Mesenchymal stem cell (in vitro differentiated cells and primary cell): ENCODE measurements around the gene C2orf72.

Source experiments
- DNase-seq: peaks from one replicate; pipeline ENCODE4 v3.0.0-alpha.2; 2013
- H2AFZ ChIP-seq: one replicate; pipeline ENCODE4 v1.6.1; 2013; ENCODE audit warnings: low read depth, mild to moderate bottlenecking, control low read depth, inconsistent platforms, low read length, moderate library complexity
- H2AK5ac ChIP-seq: 2 replicates; pipeline ENCODE4 v1.6.1; 2013; ENCODE audit warnings: low read length, moderate library complexity, mild to moderate bottlenecking, inconsistent platforms; ENCODE audit not compliant: severe bottlenecking
- H2BK120ac ChIP-seq: one replicate; pipeline ENCODE4 v1.6.1; 2013; ENCODE audit warnings: low read depth, mild to moderate bottlenecking, inconsistent platforms, low read length, moderate library complexity
- H2BK12ac ChIP-seq, 2 experiments: one replicate each; pipeline ENCODE4 v1.6.1; 2013; ENCODE audit warnings: inconsistent platforms in 2 of 2, low read length in 2 of 2, mild to moderate bottlenecking in 2 of 2, moderate library complexity in 2 of 2, control low read depth in 1 of 2
- H2BK15ac ChIP-seq: one replicate; pipeline ENCODE4 v1.6.1; 2013; ENCODE audit warnings: mild to moderate bottlenecking, low read depth, inconsistent platforms; ENCODE audit not compliant: poor library complexity, severe bottlenecking
- H2BK5ac ChIP-seq: 2 replicates; pipeline ENCODE4 v1.6.1; 2013; ENCODE audit warnings: low read depth, mild to moderate bottlenecking, low read length, control low read depth, inconsistent platforms; ENCODE audit not compliant: poor library complexity, severe bottlenecking
- H3K14ac ChIP-seq, 2 experiments: one replicate each; pipeline ENCODE4 v1.6.1; 2013; ENCODE audit warnings: inconsistent platforms in 2 of 2, low read length in 2 of 2, control low read depth in 1 of 2, mild to moderate bottlenecking in 1 of 2, moderate library complexity in 1 of 2
- H3K18ac ChIP-seq, 2 experiments: one replicate each; pipeline ENCODE4 v1.6.1; 2013; ENCODE audit warnings: inconsistent platforms in 2 of 2, low read length in 2 of 2, control low read depth in 1 of 2, low read depth in 1 of 2, mild to moderate bottlenecking in 1 of 2
- H3K23ac ChIP-seq, 2 experiments: one replicate each; pipeline ENCODE4 v1.6.1; 2013; ENCODE audit warnings: inconsistent platforms in 2 of 2, low read length in 2 of 2, mild to moderate bottlenecking in 2 of 2, moderate library complexity in 2 of 2, control low read depth in 1 of 2
- H3K27ac ChIP-seq: 2 replicates; pipeline ENCODE4 v1.5.1; 2013; ENCODE audit warnings: mild to moderate bottlenecking, moderate library complexity, low read length, control low read depth, inconsistent platforms; ENCODE audit not compliant: poor library complexity, severe bottlenecking
- H3K27me3 ChIP-seq, 2 experiments: 2 replicates each; pipeline versions ENCODE4 v1.6.1 to v1.7.0; 2013; ENCODE audit warnings: low read length in 2 of 2, mild to moderate bottlenecking in 2 of 2, moderate library complexity in 2 of 2, control low read depth in 1 of 2, inconsistent platforms in 1 of 2; ENCODE audit not compliant: control insufficient read depth in 1 of 2, insufficient read depth in 1 of 2
- H3K36me3 ChIP-seq, 2 experiments: 2 replicates each; pipeline versions ENCODE4 v1.6.1 to v1.7.0; 2013; ENCODE audit warnings: low read length in 2 of 2, control low read depth in 1 of 2, inconsistent platforms in 1 of 2, low read depth in 1 of 2, mild to moderate bottlenecking in 1 of 2; ENCODE audit not compliant: insufficient read depth in 2 of 2, control insufficient read depth in 1 of 2
- H3K4ac ChIP-seq, 2 experiments: one replicate each; pipeline ENCODE4 v1.6.1; 2013; ENCODE audit warnings: inconsistent platforms in 2 of 2, low read length in 2 of 2, mild to moderate bottlenecking in 2 of 2, moderate library complexity in 2 of 2, control low read depth in 1 of 2, low read depth in 1 of 2
- H3K4me1 ChIP-seq: 2 replicates; pipeline ENCODE4 v1.6.1; 2013; ENCODE audit warnings: low read depth, low read length, control low read depth; ENCODE audit not compliant: control insufficient read depth, insufficient read depth
- H3K4me2 ChIP-seq: 2 replicates; pipeline ENCODE4 v1.6.1; 2013; ENCODE audit warnings: low read length, mild to moderate bottlenecking, inconsistent platforms; ENCODE audit not compliant: poor library complexity, severe bottlenecking
- H3K4me3 ChIP-seq, 2 experiments: 2 replicates each; pipeline versions ENCODE4 v1.5.1 to v1.7.0; 2013; ENCODE audit warnings: low read length in 2 of 2, mild to moderate bottlenecking in 2 of 2, control low read depth in 1 of 2, low read depth in 1 of 2; ENCODE audit not compliant: insufficient read depth in 1 of 2
- H3K79me1 ChIP-seq: replicated peaks from 2 replicates; pipeline ENCODE4 v1.6.1; 2013; ENCODE audit warnings: mild to moderate bottlenecking, control low read depth, low read length, inconsistent platforms; ENCODE audit not compliant: poor library complexity, severe bottlenecking
- H3K9ac ChIP-seq: 2 replicates; pipeline ENCODE4 v1.7.0; 2013; ENCODE audit warnings: mild to moderate bottlenecking, low read length, moderate library complexity
- H3K9me3 ChIP-seq: 2 replicates; pipeline ENCODE4 v1.7.0; 2013; ENCODE audit warnings: mild to moderate bottlenecking, low read length; ENCODE audit not compliant: control insufficient read depth
- H4K8ac ChIP-seq: one replicate; pipeline ENCODE4 v1.6.1; 2013; ENCODE audit warnings: inconsistent platforms, mild to moderate bottlenecking, low read length, moderate library complexity
- H4K91ac ChIP-seq: one replicate; pipeline ENCODE4 v1.6.1; 2013; ENCODE audit warnings: mild to moderate bottlenecking, low read length, inconsistent platforms
- WGBS: methylation state at CpG from one replicate; pipeline ENCODE4 v1.1.7; 2013; ENCODE audit warnings: mixed read lengths; 5-methylcytosine and 5-hydroxymethylcytosine counted together

The C2orf72 gene

DNA sequence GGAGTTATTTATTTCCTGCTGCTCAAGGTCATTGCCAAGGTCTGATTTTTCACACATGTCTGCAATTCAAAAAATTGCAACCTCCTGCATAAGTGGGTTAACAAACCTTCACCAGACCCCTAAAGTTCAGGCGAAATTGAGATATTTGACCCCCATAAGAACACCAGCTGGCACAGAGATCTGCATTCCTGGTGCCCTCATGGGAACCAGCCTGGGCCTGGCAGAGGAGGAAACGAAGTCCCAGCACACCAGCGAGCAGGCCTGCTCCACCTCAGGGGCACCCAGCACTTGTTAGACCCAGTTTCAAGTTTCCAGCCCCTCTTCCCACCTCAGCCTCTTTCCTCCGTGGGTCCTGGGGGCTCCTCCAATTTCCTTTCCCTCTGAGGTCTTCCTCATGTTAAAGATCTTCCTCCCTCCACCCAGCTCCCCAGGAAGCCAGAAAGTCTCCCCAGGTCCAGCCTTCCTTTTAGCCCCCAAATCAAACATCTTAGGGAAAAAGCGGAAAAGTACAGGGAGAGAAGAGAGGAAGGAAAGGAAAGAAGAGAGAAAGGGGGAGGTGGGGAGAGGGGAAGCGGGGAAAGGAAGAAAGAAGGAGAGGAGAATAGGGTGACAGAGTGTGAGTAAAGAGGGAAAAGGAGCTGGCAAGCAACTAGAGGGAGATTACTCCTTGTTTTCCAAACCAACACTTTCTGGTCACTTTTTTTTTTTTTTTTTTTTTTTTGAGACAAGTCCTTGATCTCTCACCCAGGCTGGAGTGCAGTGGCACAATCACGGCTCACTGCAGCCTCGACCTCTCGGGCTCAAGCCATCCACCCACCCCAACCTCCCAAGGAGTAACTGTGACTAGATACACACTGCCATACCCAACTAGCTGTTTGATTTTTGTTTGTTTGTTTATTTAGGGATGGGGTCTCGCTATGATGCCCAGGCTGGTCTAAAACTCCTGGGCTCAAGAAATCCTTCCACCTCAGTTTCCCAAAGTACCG lies 3.9 kb upstream of the C2orf72 start:
- H4K91ac ChIP-seq: no peak overlapping the region
- H3K79me1 ChIP-seq: no peaks in the 10 kb centered on the region
- H2AFZ ChIP-seq: no peak overlapping the region
- H4K8ac ChIP-seq: no peak overlapping the region
- H3K23ac ChIP-seq: no peak overlapping the region
- no peak overlapping the region for H2BK12ac ChIP-seq
- H3K9ac ChIP-seq: no peak overlapping the region
- H2BK15ac ChIP-seq: no peak overlapping the region
- no peak for DNase-seq
- H3K4ac ChIP-seq: no peak overlapping the region
- 57% methylated on average over 6 of the region's 11 CpGs for WGBS
- H3K36me3 ChIP-seq: peaks cover 0 to 2% of the 10 kb centered on the region in 2 experiments
- no peak overlapping the region for H2BK5ac ChIP-seq
- no peak overlapping the region for H2AK5ac ChIP-seq
- H3K18ac ChIP-seq: no peak overlapping the region
- peaks cover 16% of the 10 kb centered on the region for H3K4me1 ChIP-seq
- H3K4me3 ChIP-seq: no peak overlapping the region
- no peak overlapping the region for H3K4me2 ChIP-seq
- H2BK120ac ChIP-seq: no peak overlapping the region
- H3K27me3 ChIP-seq: peaks cover 62 to 69% of the 10 kb centered on the region in 2 experiments
- no peaks in the 10 kb centered on the region for H3K9me3 ChIP-seq
- H3K27ac ChIP-seq: no peak overlapping the region
- H3K14ac ChIP-seq: no peak overlapping the region

GRCh38 chr2:231034291-231034882 lies 2.9 kb upstream of the C2orf72 start:
- H2BK120ac ChIP-seq: no peak overlapping the region
- no peak overlapping the region for H3K4me3 ChIP-seq
- H3K4me1 ChIP-seq: peaks cover 16% of the 10 kb centered on the region
- WGBS: 70% methylated on average over 2 of the region's 4 CpGs
- no peaks in the 10 kb centered on the region for H3K9me3 ChIP-seq
- H3K79me1 ChIP-seq: no peaks in the 10 kb centered on the region
- H2AFZ ChIP-seq: no peak overlapping the region
- H3K4me2 ChIP-seq: no peak overlapping the region
- H3K36me3 ChIP-seq: peaks cover 0 to 2% of the 10 kb centered on the region in 2 experiments
- no peak overlapping the region for H4K8ac ChIP-seq
- H3K14ac ChIP-seq: no peak overlapping the region
- H3K23ac ChIP-seq: no peak overlapping the region
- no peak overlapping the region for H3K18ac ChIP-seq
- no peak overlapping the region for H3K27ac ChIP-seq
- no peak overlapping the region for H2BK5ac ChIP-seq
- no peak overlapping the region for H2BK15ac ChIP-seq
- no peak overlapping the region for H3K4ac ChIP-seq
- H4K91ac ChIP-seq: no peak overlapping the region
- H3K27me3 ChIP-seq: peaks cover 70 to 77% of the 10 kb centered on the region in 2 experiments
- H2AK5ac ChIP-seq: no peak overlapping the region
- no peak overlapping the region for H3K9ac ChIP-seq
- DNase-seq: no peak
- H2BK12ac ChIP-seq: no peak overlapping the region

DNA sequence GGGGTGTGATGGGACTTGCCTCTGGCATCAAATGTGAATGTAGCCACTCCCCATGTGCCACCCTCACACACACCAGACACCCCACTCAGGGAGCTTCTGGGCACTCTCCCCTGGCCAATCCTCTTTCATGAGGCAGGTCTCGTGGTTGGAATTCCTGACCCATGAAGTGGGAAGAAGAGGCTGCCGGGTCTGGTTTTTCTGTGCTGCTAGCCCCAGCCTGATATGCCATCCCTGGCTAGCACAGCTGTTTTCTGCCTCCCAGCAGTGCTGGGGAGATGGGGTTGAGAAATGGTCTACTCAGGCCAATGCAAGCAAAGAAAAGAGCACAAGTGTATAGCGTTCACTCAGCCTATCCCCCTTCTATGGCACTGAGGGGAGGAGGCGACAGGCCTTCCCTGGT lies 1.2 kb upstream of the C2orf72 start:
- Histone ChIP-seq H2BK5ac (no peak overlapping the region), H3K4ac (no peak overlapping the region), H3K79me1 (no peaks in the 10 kb centered on the region), H3K36me3 (peaks cover 0 to 2% of the 10 kb centered on the region in 2 experiments), H3K4me1 (peaks cover 16% of the 10 kb centered on the region), H3K4me3 (no peak overlapping the region), H3K27me3 (peaks cover 82 to 90% of the 10 kb centered on the region in 2 experiments), H2AK5ac (no peak overlapping the region), H2BK120ac (no peak overlapping the region), H3K4me2 (no peak overlapping the region), H4K8ac (no peak overlapping the region), H3K14ac (no peak overlapping the region), H3K27ac (no peak overlapping the region), H3K23ac (peak overlapping the region in 1 of 2 experiments; percentile 31), H2BK15ac (no peak overlapping the region), H3K9ac (no peak overlapping the region), H4K91ac (no peak overlapping the region), H3K18ac (no peak overlapping the region), H2BK12ac (no peak overlapping the region), H2AFZ (no peak overlapping the region), H3K9me3 (no peaks in the 10 kb centered on the region)
- no peak for DNase-seq
- 72% methylated on average over 4 of the region's 4 CpGs for WGBS

DNA sequence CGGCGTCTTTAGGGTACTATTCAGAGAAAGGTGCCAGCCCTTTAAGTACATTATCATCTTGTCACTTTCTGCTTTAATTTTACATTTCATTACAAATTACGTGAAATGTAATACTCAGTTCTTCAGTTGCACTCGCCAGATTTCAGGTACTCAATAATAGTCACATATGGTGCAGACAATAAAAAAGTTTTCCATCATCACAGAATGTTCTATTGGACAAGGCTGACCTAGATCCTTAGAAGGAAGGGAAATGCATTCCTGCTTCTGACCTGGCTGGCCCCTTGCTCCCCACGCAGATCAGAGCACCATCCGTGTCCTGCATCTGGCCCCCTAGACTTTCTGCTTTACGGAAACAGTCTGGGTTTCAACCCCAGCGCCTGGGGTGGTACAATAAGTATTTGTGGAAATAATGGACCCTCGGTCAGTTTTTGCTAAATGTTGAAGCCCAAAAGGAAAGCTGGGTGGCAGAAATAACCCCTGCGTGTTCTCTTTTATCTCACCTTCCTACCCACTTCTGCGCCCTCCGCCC lies 681 bp upstream of the C2orf72 start:
- Histone ChIP-seq H3K9ac (no peak overlapping the region), H3K4me3 (no peak overlapping the region), H2BK5ac (no peak overlapping the region), H3K18ac (no peak overlapping the region), H4K8ac (no peak overlapping the region), H2BK15ac (no peak overlapping the region), H3K27ac (no peak overlapping the region), H3K36me3 (peaks cover 0 to 2% of the 10 kb centered on the region in 2 experiments), H2BK12ac (no peak overlapping the region), H3K23ac (no peak overlapping the region), H3K14ac (no peak overlapping the region), H2BK120ac (no peak overlapping the region), H3K27me3 (peaks cover 82 to 91% of the 10 kb centered on the region in 2 experiments), H4K91ac (no peak overlapping the region), H3K4me1 (peaks cover 16% of the 10 kb centered on the region), H3K4ac (no peak overlapping the region), H3K4me2 (no peak overlapping the region), H2AK5ac (no peak overlapping the region), H3K9me3 (no peaks in the 10 kb centered on the region), H3K79me1 (no peaks in the 10 kb centered on the region), H2AFZ (no peak overlapping the region)
- no peak for DNase-seq
- WGBS: 73% methylated on average over 7 of the region's 12 CpGs
